ENCODE results near the gene TNP2.

TNP2 gene

GRCh38 chr16:11274964-11275363 lies 5.8 kb upstream of the TNP2 start:
- no peak for TF ChIP-seq GATA3 (IDR thresholded peaks at IDR 0.05; ENCODE audit: low read depth, low read length)
- no peak for TF ChIP-seq GATA2 (IDR thresholded peaks at IDR 0.05; ENCODE audit: low read depth, low read length)

DNA sequence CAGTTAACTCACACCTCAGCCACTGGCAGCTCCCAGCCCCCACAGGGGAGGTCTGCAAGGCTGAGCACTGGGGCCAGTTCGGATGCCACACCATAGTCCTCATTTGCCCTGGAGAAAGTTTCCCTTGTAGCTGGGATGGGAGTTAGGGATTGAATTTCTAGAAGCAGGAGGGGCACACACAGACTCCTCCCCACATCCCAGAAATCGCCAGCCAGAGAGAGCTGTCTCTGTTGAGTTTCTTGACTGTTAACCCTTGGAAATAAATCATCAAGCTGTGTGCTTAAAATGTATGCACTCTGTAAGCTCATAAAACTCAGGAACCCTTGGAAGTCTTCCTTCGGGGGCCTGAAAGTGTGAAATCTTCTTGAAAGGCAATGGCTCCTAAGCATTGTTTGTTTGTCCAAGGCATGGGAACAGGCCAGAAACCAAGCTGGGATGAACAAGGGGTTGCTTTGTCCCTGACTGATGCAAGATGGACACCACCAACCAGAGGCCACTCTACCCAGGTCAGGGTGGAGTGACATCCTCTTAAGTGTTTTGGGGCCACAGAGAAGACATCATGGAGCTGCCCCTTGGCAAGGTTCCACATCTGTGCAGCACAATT lies 4.7 kb upstream of the TNP2 start:
- TF ChIP-seq GATA2 (IDR thresholded peaks at IDR 0.05; ENCODE audit: low read depth, low read length) (no peak), GATA3 (IDR thresholded peaks at IDR 0.05; ENCODE audit: low read depth, low read length) (no peak)

- no peak for TF ChIP-seq GATA2 (IDR thresholded peaks at IDR 0.05; ENCODE audit: low read depth, low read length)
Measured at GRCh38 chr16:11272921-11273720, 4.0 kb upstream of the TNP2 start, which contains the start of gene PRM3. PRM3 (minus strand) TSS chr16:11273629; CDS start chr16:11273595, 34 bp downstream.

- TF ChIP-seq GATA2 (IDR thresholded peaks at IDR 0.05; ENCODE audit: low read depth, low read length) (no peak), GATA3 (IDR thresholded peaks at IDR 0.05; ENCODE audit: low read depth, low read length) (no peak)
Measured at GRCh38 chr16:11272484-11272883, 3.4 kb upstream of the TNP2 start.

- TF ChIP-seq GATA3 (IDR thresholded peaks at IDR 0.05; ENCODE audit: low read depth, low read length) (no peak), GATA2 (IDR thresholded peaks at IDR 0.05; ENCODE audit: low read depth, low read length) (no peak)
Measured at GRCh38 chr16:11271610-11272009, 2.5 kb upstream of the TNP2 start.

GRCh38 chr16:11270602-11271162 lies 1.6 kb upstream of the TNP2 start:
- TF ChIP-seq GATA3 (IDR thresholded peaks at IDR 0.05; ENCODE audit: low read depth, low read length) (no peak), GATA2 (IDR thresholded peaks at IDR 0.05; ENCODE audit: low read depth, low read length) (no peak)

GRCh38 chr16:11265124-11265523 lies 4.0 kb downstream of the TNP2 start:
- TF ChIP-seq GATA3 (IDR thresholded peaks at IDR 0.05; ENCODE audit: low read depth, low read length): no peak
- no peak for TF ChIP-seq GATA2 (IDR thresholded peaks at IDR 0.05; ENCODE audit: low read depth, low read length)

GRCh38 chr16:11264155-11264832 lies 4.8 kb downstream of the TNP2 start:
- TF ChIP-seq GATA3 (IDR thresholded peaks at IDR 0.05; ENCODE audit: low read depth, low read length) (no peak), GATA2 (IDR thresholded peaks at IDR 0.05; ENCODE audit: low read depth, low read length) (no peak)

GRCh38 chr16:11263737-11264136 lies 5.4 kb downstream of the TNP2 start:
- TF ChIP-seq GATA2 (IDR thresholded peaks at IDR 0.05; ENCODE audit: low read depth, low read length) (no peak), GATA3 (IDR thresholded peaks at IDR 0.05; ENCODE audit: low read depth, low read length) (no peak)

DNA sequence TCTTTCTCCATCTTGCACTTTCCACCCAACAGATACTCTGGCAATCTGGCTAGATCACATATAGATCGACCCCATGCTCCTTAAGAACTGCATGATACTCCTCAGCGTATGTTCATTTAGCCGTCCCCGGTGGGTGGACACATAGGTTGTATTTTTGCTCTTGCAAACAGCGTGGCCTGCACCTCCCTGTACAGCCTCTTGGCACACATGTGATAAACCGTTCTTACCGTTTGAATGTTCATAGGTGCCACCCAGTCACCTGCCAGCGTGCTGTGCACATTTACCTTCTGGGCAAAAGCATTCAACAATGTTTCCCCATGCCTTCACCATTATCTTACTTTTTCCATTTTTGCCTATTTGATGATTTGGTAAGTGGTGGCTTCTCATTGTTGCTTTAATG lies 6.2 kb downstream of the TNP2 start:
- TF ChIP-seq GATA3 (IDR thresholded peaks at IDR 0.05; ENCODE audit: low read depth, low read length): no peak

DNA sequence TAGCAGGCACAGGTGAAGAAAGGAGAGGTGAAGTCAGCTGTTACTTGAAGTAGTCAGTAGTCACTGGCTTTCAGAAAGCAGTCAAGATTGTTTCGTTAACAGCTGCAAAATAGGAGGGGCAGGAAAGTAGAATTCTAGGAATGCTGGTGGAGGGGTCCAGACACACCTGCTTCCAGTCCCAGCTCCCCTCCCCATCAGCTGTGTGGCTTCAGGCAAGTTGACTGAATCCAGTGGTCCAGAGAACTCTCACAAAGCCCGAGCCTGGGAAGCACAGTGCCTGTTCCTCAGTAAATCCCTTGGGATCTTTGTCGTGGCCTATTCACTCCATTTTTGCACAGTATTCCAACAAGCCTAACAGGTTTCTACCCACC lies 8.5 kb downstream of the TNP2 start:
- TF ChIP-seq GATA2 (IDR thresholded peaks at IDR 0.05; ENCODE audit: low read depth, low read length): no peak
- TF ChIP-seq GATA3 (IDR thresholded peaks at IDR 0.05; ENCODE audit: low read depth, low read length): no peak

GRCh38 chr16:11259655-11260595 lies 9.2 kb downstream of the TNP2 start:
- TF ChIP-seq GATA2 (IDR thresholded peaks at IDR 0.05; ENCODE audit: low read depth, low read length) (no peak), GATA3 (IDR thresholded peaks at IDR 0.05; ENCODE audit: low read depth, low read length) (no peak)

Data from SH-SY5Y (cell line).